OCI-LY1 (cell line): ENCODE results near the gene ST3GAL4.
"Not testable (repeated sequence)": the region's sequence is repeated elsewhere in the genome, so short reads cannot be mapped to it uniquely, and the experiment has no call there.

ENCODE experiments used
- CTCF ChIP-seq: fragments of 200-600 bp; sonication (generic), shearing (Covaris generic); IDR thresholded peaks from 2 replicates; pipeline ENCODE4 v1.5.1; 2017; ENCODE audit warnings: mild to moderate bottlenecking, antibody characterized with exemption, low read length, moderate library complexity, mixed read lengths
- EZH2 ChIP-seq: fragments of 200-600 bp; sonication (generic), shearing (Covaris generic); IDR thresholded peaks from 2 replicates; pipeline ENCODE4 v1.8.0; 2017; ENCODE audit warnings: borderline replicate concordance, mixed run types, mild to moderate bottlenecking, antibody characterized with exemption, low read length, moderate library complexity, mixed read lengths

DNA sequence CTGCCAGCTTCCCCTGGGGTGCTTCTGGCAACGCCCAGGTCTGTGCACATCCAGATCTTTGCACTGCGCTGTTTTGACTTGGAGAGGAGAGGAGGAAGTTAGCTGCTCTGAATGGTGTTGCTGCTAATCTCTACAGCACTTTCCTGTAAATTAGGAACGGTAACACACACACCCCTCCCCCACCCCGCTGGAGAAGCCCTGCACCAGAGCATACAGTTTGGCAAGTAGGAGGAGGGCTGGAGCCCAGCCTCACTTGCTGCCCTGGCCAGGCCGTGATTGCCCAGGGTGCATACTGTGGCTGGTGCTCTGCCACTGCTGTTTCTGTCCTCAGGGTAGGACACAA is 31.2 kb downstream of the ST3GAL4 start:
- not testable (repeated sequence) for TF ChIP-seq CTCF, EZH2
